GM18873 (cell line): ENCODE measurements around the gene NPB.

Experiments used
- ATAC-seq: cut with Tn5 transposase; IDR thresholded peaks from one replicate; pipeline ENCODE4 v1.9.1; 2021; ENCODE audit warnings: mild to moderate bottlenecking, moderate library complexity, moderate number of reproducible peaks; ENCODE audit not compliant: unreplicated experiment, low FRiP score

NPB gene

GRCh38 chr17:81898029-81898866, 3.8 kb upstream of the NPB start:
- no peak for ATAC-seq

DNA sequence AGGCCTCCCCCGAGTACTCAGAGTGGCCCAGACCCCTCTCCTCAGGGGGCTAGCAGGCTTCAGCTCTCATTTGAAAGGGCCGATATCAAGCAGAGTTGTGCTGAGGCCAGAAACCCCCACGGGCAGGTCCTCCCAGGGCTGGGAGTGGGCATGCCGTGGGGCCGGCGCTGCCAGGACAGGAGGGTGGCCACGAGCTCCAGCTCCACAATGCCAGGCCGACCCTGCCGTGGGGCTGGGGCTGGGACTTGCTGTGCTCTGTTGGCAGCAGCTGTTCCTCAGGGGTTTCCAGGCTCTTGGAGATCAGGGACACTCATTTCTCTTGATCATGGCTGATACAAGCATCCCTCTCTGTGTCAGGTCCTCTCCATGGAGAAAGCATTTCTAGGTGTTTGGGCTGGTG, 3.2 kb upstream of the NPB start:
- ATAC-seq = no peak

- no peak for ATAC-seq
Observed at GRCh38 chr17:81899514-81900166, 2.4 kb upstream of the NPB start.

GRCh38 chr17:81900181-81900820, 1.7 kb upstream of the NPB start:
- no peak for ATAC-seq

DNA sequence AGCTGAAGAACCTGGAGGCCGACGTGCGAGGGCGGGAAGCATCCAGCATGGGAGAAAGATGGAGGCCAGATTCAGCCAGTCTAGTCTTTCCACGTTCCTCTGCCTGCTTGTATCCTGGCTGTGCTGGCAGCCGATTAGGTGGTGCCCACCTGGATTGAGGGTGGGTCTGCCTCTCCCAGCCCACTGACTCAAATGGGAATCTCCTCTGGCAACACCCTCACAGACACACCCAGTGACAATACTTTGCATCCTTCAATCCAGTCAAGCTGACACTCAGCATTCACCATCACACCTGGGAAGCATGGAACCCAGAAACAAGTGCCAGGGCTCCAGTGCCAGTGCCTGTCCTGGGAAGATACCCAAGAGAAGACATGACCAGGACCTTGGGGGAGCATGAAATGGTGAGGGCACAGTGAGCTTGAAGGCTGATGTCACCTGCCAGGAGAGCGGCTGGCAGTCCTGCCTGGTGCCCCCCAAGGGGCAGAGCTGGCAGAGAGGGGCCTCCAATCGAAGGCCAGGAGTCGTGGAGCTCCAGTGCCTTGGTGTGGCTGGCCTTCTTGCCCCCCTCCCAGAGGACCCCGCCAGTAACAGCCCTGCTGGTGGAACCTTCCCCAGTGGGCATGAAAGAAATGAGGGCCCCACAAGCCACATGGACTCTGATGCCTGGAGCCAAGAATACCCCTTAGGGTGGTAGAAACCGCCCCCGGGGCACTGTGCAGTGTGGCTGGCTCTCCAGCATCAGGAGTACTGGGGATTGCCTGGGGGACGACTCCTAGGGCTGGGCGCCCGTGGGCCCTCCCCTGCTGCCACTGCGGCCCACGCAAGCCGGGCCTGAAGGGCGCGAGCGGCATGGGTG, 643 bp upstream of the NPB start:
- ATAC-seq = no peak

- no peak for ATAC-seq
Observed at GRCh38 chr17:81902653-81903414, 796 bp downstream of the NPB start.

DNA sequence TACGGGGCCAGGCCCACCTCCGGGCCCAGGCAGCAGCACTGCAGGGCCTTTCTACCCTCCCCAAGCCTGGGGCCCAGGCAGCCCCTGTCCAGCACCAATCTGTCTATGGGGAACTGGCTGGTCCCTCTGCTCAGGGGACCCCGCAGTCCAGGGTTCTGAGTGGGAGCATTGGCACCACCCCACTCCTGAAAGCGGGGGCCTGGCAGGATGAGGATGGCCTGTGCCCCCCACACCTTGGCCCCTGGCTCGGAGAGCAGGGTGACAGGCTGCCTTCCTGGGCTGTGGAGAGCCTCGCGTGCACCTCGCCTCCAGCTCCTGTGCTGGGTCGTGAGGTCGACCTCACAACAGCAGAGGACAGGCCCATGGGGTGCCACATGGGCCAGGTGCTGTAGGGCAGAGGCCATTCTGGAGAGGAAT, 1.4 kb downstream of the NPB start:
- no peak for ATAC-seq

DNA sequence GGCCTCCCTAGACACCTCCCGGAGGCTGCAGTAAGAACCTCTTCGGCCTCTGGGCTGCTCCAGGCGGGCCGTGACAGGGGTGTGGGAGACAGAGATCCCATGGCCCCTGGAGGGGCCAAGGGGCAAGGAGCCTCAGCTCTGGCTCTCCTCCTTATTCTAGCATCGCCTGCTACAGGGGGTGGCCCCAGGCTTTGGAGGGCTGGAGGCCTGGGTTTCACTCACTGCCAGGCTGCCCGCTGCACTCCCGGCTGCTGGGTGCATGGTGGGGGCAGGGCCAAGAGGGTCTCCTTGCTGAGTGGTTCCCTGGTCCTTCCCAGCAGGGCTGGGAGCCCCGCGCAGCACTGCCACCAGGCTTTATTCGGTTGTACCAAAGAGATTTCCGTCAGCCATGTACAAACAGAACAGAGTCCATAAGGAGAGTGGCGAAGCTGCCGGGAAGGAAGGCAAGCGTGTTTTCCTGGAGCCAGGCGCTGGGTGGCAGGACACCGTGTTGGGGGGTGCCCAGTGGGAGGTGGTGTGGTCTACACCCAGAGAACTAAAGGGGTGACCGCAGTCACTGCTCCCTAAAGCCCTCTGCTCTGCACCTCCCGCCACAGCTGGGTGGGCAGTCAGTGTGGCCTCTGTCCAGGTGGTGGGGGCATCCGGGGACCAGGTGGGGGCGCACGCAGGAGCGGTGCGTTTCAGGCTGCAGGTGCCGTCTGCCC, 2.0 kb downstream of the NPB start:
- no peak for ATAC-seq

DNA sequence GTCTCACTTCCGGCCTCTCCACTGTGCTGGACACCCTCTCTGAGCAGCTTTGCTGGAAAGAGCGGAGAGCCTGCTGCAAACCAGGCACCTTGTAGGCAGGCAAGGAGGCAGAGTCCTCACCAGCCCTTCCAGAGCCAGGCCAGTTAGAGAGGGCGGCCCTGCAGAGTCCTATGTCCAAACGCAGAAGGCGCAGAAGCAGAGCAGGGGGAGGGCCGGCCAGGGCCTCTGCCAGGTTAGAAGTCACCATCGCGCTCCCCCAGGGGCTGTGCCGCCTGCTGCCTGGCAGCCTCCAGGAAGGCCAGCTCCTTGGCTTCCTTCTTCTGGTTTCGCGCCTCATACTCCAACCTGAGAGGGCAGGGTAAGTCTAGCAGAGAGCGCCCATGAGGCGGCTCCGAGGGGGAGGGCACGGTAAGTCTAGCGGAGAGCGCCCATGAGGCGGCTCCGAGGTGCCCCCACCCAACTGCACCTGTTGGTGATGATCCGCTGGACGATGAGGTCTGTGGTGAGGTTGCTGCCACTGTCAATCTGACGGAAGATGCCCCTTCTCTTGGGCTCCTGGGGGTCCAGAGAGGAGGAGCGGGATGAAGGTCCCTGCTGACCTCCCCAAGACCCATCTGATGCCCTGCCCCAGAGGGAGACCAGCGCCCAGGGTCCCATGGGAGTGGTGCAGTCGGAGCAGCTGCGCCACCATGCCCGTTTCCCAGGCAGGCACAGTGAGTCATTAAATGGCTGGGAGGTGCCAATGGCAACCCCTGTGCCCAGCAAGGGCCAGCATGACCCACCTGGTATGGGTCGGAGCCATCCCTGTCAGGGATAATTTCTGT, 2.8 kb downstream of the NPB start:
- no peak for ATAC-seq

- ATAC-seq = no peak
Observed at GRCh38 chr17:81905424-81905875, 3.4 kb downstream of the NPB start.

DNA sequence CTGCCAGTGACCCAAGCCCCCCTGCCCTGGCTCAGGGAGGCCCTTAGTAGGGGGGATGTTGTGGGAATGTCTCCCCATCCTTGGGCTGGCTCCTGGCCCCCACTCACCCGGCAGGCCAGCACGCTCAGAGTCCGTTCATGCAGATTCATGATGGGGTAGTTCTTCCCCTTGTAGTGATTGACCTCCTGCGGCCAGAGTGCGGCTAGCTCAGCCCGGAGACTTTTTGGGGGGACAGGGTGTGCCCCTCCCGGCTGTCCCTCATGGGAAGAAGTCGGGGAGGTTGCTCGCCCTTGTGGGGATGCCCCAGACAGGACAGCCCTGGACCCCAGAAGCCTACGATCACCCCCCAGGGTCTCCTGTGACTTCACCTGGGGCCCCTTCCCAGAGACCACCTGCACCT, 4.0 kb downstream of the NPB start:
- ATAC-seq = no peak

GRCh38 chr17:81906476-81907218, 4.6 kb downstream of the NPB start:
- no peak for ATAC-seq

- ATAC-seq = no peak
Observed at GRCh38 chr17:81907219-81908145, 5.4 kb downstream of the NPB start.

- no peak for ATAC-seq
Observed at GRCh38 chr17:81908793-81909192, 6.8 kb downstream of the NPB start.

GRCh38 chr17:81909231-81909630, 7.2 kb downstream of the NPB start:
- no peak for ATAC-seq

GRCh38 chr17:81909966-81910839, 8.2 kb downstream of the NPB start:
- ATAC-seq = no peak
